Measurements from ENCODE around the gene TMEM132D.

The TMEM132D gene

GRCh38 chr12:129351481-129351880 is 552.3 kb downstream of the TMEM132D start:
- H3K4me3 ChIP-seq (replicated peaks; ENCODE audit: low read depth, low read length): no peak overlapping the region
- no peaks in the 10 kb centered on the region for H3K27me3 ChIP-seq (replicated peaks; ENCODE audit: control insufficient read depth, insufficient read depth, low read length)
- H3K36me3 ChIP-seq (ENCODE audit: control insufficient read depth, insufficient read depth, low read length): no peaks in the 10 kb centered on the region
- TF ChIP-seq CTCF (IDR thresholded peaks at IDR 0.05; ENCODE audit: insufficient read depth, low read length, poor library complexity, severe bottlenecking): no peak
- no peak for DNase-seq (ENCODE audit: extremely low read depth, insufficient read length)

GRCh38 chr12:129339336-129339735 is 564.5 kb downstream of the TMEM132D start:
- no peak for DNase-seq (ENCODE audit: extremely low read depth, insufficient read length)
- Histone ChIP-seq H3K36me3 (ENCODE audit: control insufficient read depth, insufficient read depth, low read length) (no peaks in the 10 kb centered on the region), H3K27me3 (replicated peaks; ENCODE audit: control insufficient read depth, insufficient read depth, low read length) (no peaks in the 10 kb centered on the region), H3K4me3 (replicated peaks; ENCODE audit: low read depth, low read length) (no peak overlapping the region)
- no peak for TF ChIP-seq CTCF (IDR thresholded peaks at IDR 0.05; ENCODE audit: insufficient read depth, low read length, poor library complexity, severe bottlenecking)

GRCh38 chr12:129337413-129337812 is 566.4 kb downstream of the TMEM132D start:
- no peak for DNase-seq (ENCODE audit: extremely low read depth, insufficient read length)
- H3K36me3 ChIP-seq (ENCODE audit: control insufficient read depth, insufficient read depth, low read length): no peaks in the 10 kb centered on the region
- H3K4me3 ChIP-seq (replicated peaks; ENCODE audit: low read depth, low read length): no peak overlapping the region
- no peak for TF ChIP-seq CTCF (IDR thresholded peaks at IDR 0.05; ENCODE audit: insufficient read depth, low read length, poor library complexity, severe bottlenecking)
- no peaks in the 10 kb centered on the region for H3K27me3 ChIP-seq (replicated peaks; ENCODE audit: control insufficient read depth, insufficient read depth, low read length)

- Histone ChIP-seq H3K36me3 (ENCODE audit: control insufficient read depth, insufficient read depth, low read length) (no peaks in the 10 kb centered on the region), H3K27me3 (replicated peaks; ENCODE audit: control insufficient read depth, insufficient read depth, low read length) (no peaks in the 10 kb centered on the region), H3K4me3 (replicated peaks; ENCODE audit: low read depth, low read length) (no peak overlapping the region)
- no peak for DNase-seq (ENCODE audit: extremely low read depth, insufficient read length)
- no peak for TF ChIP-seq CTCF (IDR thresholded peaks at IDR 0.05; ENCODE audit: insufficient read depth, low read length, poor library complexity, severe bottlenecking)
Observed at GRCh38 chr12:129335773-129336172, 568.1 kb downstream of the TMEM132D start.

GRCh38 chr12:129332286-129332685 is 571.5 kb downstream of the TMEM132D start:
- DNase-seq (ENCODE audit: extremely low read depth, insufficient read length): no peak
- Histone ChIP-seq H3K27me3 (replicated peaks; ENCODE audit: control insufficient read depth, insufficient read depth, low read length) (no peaks in the 10 kb centered on the region), H3K4me3 (replicated peaks; ENCODE audit: low read depth, low read length) (no peak overlapping the region), H3K36me3 (ENCODE audit: control insufficient read depth, insufficient read depth, low read length) (no peaks in the 10 kb centered on the region)
- no peak for TF ChIP-seq CTCF (IDR thresholded peaks at IDR 0.05; ENCODE audit: insufficient read depth, low read length, poor library complexity, severe bottlenecking)

GRCh38 chr12:129331356-129332085 is 572.3 kb downstream of the TMEM132D start:
- TF ChIP-seq CTCF (IDR thresholded peaks at IDR 0.05; ENCODE audit: insufficient read depth, low read length, poor library complexity, severe bottlenecking): no peak
- no peaks in the 10 kb centered on the region for H3K27me3 ChIP-seq (replicated peaks; ENCODE audit: control insufficient read depth, insufficient read depth, low read length)

More at GRCh38 chr12:129331356-129332085, 572.3 kb downstream of the TMEM132D start:
- DNase-seq (ENCODE audit: extremely low read depth, insufficient read length): no peak
- no peak overlapping the region for H3K4me3 ChIP-seq (replicated peaks; ENCODE audit: low read depth, low read length)
- no peaks in the 10 kb centered on the region for H3K36me3 ChIP-seq (ENCODE audit: control insufficient read depth, insufficient read depth, low read length)

All from GM06990 (cell line).